GM19372 (cell line): ENCODE results near the gene MYO15B.
"Not testable (repeated sequence)": the region's sequence is repeated elsewhere in the genome, so short reads cannot be mapped to it uniquely, and the experiment has no call there.

Experiments used
- ATAC-seq: cut with Tn5 transposase; IDR thresholded peaks from one replicate; pipeline ENCODE4 v1.9.1; 2021; ENCODE audit warnings: mild to moderate bottlenecking, low read depth, moderate library complexity; ENCODE audit not compliant: unreplicated experiment

Gene MYO15B

DNA sequence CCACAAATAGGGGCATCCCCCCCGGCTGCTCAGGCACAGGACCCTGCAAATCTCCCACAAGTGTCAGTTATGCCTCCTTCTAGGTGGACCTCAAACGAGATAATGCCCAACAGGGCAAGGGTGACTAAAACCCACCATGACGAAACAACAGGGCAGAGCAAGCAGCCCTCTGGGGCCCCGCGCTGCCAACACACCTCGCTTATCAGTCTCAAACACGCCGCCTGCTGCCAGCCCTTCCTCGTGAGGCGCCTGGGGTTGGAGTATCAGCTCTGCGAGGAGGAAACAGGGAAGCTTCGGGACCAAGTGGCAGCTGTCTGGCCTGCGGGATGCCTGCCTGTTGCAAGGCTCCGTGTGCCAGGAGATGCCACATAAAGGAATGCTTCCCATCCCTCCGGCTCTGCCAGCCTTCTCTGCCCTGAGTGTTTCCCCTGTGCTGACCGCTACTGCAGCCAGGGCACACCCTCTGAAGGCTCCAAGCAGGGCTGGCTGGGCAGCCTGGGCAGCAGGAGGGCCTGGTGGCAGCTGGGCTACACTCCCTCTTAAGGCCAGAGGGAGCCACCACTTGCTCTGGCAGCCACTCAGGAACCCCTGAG, 48.1 kb downstream of the MYO15B start:
- no peak for ATAC-seq

DNA sequence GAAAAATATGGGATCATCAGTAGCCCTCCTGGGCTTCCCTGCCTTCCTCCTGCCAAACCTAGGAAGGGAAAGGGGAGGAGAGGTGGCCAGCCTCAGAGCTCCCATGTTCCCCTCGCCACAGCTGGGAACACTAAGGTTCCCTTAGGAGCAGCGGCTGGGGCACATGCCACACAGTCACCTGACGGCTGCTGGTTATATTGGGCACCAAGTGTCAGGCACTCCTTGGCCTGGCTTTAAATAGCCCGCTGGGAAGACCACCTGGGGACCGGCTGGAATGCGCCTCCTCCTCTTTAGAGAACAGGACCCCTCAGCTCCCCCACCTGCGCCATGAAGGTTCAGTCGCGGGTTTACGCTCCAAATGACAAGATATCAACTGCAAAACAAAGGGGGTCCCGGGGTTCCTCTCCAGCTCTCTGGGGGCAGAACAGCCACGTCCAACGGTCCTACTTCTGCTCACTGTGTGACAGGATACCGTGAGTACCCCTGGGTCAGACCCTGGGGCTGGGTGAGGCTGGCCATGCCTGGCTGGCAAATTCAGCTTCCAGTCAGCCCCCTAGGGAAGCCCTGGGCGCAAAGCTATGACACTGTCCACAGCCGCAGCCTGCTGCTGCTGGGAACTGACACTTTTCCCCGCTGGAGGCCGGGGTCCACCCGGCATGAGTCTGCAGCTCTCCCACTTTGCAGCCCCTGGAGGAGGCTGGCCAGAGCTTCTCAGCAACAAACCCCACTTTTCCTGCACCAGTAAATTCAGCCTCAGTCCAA, 49.0 kb downstream of the MYO15B start:
- no peak for ATAC-seq

DNA sequence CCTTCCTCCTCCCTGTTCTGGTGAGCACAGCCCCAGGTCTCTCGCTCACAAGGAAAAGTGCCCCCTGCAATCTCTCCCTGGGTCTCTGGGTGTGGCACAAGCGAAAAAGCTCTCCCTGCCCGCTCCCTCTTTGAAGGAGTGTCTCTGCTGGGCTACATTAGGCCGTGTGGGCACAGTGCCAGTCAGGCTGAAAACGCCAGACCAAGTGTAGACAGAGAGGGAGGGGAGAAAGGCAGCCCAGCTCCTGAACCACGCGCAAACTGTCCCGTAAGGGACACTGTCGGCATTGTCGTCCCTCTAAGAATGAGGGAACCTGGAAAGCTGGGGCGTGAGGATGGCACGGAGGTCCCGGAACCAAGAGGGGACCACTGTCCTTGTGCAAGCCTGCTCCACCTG, 49.5 kb downstream of the MYO15B start:
- ATAC-seq: no peak

DNA sequence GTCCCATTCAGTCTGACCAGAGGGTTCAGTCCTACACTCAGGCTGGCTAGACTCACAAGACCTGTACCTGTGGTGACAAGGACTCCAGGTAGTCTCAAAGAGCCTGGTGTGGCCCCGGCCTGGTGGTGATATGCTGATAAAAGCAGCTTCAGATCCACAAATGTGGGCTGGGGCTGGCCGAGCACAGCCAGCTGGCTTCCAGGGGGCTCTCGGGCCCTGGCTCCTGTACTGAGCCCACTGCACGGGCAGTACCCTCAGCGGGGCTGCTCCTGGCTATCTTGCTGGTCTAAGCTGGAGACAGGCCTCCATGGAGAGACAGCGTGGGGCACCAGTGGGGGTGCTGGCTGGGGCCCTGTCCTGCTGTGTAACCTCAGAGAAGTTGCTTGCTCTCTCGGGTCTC, 50.0 kb downstream of the MYO15B start:
- ATAC-seq: no peak

DNA sequence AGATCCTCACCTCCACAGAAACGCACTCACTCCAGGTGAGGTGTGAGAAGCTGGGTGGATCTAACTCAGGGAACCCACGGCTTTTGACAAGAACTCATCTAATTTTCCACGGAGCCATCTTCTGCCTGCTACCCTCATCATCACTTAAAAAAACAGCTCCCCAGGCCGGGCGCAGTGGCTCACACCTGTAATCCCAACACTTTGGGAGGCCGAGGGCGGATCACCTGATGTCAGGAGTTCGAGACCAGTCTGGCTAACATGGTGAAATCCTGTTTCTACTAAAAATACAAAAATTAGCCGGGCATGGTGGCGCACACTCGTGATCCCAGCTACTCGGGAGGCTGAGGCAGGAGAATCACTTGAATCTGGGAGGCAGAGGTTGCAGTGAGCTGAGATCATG, 50.4 kb downstream of the MYO15B start:
- not testable (repeated sequence) for ATAC-seq

DNA sequence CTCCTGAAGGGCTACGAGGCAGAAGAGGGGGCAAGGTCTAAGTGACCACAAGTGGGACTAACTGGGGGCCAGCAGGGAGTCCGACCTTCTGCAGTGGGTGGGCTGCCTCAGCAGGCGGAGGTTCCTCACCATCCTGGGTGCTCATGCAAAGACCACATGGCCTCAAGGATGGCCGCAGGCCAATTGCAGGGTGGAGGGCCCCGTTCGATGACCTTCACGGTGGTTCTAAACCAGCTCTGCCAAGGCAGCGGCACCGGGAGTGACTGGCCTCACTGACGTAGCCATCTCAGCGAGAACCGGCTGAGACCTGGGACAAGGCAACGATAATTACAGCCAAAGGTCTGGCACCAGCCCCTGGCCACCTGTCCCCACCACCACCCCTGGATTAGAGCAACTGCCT, 51.3 kb downstream of the MYO15B start:
- no peak for ATAC-seq

DNA sequence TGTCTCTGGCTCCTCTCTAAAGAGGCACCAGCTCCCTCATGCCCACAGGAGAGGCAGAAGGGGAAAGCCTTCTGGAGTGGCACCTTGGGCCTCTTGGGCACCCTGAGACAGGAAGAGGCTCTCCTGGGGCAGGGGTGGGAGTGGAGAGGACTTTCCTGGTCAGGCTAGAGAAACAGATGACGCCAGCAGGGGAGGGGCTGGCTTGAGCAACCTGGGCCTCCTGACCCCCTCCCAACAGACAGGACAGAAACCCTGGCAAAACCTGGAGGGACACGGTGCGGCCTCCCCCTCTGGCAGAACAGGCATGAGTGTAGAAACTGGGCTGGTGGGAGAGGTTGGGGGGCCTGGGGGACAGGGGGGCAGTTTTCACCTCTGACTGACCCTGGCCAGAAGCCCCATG, 51.7 kb downstream of the MYO15B start:
- no peak for ATAC-seq

DNA sequence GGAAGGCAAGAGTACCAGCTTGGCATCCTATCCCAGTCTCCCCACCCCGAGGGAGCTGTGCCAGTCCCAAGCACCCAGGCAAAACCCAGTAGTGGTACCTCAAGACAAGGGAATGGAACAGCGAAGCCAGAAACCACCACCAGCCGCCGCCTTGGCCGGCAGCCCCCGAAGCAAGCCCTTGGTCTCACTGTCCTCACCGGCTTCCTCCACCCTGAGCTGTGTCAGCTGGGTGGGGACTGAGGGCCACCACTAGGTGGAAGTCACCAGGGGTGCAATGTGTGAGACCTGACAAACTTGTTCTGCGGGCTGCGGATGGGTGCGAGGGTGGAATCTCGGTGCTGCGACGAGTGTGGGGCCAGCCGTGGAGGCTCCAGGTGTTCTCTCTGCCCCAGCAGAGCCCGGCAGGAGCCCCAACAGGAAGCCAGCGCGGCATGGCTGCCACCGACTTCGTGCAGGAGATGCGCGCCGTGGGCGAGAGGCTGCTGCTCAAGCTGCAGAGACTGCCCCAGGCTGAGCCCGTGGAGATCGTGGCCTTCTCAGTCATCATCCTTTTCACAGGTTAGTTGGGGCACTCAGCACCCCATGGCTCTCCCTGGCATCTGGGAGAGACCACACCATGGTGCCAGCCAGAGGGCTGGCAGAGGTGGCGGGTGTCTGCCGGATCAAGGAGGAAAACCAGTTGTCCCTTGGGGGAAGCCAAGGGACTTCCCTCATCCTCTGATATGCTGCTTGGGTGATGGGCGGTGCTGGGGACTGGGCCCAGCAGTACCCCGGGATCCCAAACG, 52.4 kb downstream of the MYO15B start:
- no peak for ATAC-seq

DNA sequence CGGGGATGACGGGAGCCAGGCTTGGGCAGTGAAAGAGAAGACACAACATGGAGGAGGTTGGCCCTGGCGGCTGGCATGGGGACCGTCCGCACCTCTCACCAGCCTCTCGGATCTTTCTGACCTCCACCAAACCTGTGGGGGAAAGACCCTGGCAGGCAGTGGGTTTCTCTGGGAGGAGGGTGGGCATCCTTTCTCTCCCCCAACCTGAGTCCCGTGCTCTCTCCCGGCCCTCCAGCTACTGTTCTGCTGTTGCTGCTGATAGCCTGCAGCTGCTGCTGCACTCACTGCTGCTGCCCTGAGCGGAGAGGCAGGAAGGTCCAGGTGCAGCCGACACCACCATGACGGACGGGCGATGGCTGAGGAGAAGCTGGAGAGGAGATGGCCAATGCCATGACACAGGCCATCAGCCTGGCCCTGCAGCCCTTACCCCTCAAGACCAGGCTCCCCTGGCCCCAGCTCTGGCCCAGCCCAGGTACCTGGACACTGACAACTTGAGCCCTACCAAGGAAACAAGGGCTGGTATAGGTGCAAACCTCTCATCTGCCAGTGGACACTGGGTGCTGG, 53.0 kb downstream of the MYO15B start:
- ATAC-seq: no peak

DNA sequence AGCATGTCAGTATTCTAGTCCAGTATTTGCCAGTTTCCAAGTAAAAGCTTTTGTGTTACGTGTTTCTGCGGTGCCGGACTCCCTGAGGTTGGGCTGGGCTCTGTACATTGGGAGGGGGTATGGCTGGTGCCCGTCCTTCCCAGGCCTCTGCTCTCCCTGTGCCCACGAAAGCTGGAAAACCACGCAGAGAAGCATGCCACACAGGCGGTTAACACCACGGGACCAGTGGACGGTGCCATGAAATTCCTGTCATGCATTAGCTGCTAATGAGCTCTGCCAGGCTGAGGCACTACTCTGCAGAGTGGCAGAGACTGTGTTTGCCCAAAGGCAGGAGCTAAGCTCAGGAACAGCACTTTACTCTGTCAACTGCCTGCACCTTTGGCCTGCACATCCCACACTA, 53.7 kb downstream of the MYO15B start:
- ATAC-seq: no peak

DNA sequence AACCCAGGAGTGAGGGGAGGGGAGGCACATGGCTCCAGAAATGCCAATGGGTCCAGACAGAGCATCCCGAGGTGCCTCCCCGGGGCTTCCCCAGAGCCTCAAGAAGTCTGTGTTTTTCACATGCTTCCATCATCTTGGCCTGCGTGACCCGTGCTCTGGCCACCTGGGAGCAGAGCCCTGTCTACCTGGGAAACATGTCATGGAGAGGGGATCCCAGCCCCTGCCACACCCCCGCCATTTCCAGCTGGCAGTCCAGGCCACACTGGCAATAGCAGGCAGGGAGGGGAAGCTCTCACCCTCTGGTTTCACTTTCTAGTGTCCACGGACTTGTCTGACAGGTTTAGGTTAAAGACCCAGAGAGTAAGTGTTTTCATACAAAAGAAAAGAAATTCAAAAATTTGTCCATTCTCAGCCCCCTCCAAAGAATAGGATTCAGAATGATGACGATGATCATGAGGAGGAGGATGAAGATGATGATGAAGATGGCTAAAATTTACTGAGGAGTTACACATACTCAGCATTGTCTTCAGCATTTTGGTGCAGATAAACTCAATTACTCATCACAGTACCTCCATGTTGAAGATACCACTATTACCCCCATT, 54.7 kb downstream of the MYO15B start:
- no peak for ATAC-seq

DNA sequence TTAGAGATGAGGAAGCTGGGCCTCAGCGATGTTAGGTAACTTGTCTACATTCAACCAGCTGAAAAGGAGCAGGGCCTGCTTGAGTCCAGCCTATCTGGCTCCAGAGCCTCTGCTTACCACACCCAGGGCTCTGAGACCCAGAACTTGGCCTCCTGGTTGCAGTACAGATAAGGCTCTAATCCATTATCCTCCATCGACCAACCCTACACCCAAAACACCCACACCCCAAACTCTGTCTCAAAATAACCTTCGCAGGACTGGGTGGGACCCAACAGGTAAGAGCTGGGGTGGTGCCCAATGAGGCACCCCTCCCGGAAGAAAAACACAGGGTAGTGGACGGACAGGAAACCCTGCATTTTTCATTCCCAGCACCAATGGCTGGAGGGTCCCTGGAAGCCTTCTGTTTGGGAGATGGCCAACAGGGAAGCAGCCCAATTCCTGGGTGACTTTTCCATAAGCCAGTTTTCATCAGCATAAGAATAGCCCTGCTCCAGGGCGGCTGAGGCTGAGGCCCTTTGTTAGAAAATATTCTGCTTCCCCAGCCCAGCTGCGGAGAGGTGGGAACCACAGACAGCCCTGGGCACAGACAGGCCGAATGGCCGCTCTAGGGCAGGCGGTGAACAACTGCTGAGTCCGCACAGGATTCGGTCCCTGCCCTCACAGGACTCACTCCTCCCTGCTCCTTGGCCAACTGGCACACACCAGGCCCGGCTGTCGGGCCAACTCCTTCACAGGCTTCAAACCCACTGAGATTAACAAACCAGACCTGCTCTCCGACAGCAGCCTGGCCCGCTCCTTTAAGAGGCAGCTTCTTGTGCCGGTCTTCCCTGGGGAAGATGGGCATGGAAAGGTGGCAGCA, 55.4 kb downstream of the MYO15B start:
- ATAC-seq: no peak

DNA sequence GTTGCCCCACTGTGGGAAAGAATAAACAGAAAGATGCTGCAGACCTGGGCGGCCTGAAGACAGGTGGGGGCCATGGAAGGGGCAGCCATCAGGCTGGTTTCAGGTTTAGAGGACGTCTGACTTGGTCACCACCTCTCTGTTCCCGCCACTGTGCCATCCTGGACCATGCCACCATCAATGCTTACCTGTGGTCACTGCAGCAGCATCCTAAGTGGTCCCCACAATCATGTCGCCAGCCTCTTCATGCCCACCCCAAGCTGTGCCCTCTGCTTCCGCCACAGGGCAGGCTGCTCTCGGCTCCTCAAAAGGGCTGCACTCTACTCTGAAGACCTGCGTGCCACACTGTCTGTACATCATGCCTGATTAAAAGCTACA, 56.0 kb downstream of the MYO15B start:
- ATAC-seq: no peak

DNA sequence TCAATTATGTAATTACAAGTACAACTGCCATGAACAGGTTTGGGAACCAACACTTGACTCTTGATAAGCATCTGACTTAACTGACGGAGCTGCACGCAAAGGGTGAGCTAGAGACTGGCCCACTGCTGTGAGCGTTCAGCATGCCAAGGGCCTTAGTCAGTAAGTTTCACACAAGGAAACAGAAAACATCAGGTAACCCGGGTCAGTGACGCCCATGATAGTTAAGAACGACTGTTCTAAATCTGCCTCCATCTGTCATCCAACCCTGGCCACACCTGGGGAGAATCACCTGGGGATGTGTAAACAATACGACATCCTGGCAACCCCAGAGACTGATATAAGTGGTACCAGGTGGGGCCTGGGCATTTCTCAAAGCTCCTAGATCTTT, 57.9 kb downstream of the MYO15B start:
- ATAC-seq: no peak

DNA sequence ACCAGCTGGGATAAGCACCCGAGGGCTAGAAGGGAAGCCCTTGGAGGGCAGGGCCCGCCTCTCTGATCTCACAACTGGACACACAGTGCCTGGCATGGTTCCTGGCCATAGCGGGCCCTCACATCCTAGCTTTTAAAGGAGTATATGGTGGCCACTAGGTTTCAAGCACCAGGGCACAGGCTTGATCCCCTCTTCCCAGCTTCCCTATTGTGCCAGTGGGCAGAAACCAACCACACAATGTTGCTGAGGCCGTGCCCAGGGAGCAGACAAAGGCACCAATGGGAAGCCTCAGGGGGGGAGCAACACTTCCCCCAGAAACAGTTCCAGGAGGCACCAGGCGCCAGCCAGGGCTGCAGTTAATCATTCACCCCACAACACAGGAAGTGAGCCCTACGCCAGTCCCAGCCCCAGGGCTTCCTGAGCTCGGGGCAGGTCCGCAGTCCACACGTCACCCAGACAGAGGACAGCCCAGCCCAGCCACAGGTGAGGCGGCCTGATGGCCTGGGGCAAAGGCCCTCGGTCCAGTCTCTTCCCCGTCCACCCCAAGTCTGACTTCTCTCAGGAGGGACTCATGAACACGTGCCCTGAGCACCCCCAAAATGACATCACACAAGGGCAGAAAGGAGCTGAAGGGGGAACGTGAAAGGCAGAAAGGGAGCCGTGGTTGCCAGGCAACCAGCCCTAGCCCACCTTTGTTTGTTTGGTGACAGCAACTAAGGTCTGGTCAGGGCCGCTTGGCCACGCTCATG, 58.5 kb downstream of the MYO15B start:
- peak; percentile 75 for ATAC-seq

DNA sequence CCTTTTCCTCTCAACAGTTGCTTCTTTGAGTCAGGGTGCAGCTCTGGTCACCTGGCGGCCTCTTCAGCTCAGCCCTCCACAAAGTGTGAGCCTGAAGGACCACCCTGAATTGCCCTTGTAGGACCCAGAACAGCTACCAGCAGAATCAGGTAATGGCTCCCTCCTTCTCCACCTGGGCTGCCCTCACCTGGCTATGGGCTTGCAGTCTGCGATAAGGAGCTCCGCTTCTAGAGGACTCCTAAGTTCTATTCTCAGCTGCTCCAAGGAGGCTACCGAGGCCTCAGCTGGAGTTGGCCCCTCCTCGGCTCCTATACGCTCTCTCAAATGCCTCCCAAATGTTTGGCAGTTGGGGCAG, 59.0 kb downstream of the MYO15B start:
- ATAC-seq: no peak

DNA sequence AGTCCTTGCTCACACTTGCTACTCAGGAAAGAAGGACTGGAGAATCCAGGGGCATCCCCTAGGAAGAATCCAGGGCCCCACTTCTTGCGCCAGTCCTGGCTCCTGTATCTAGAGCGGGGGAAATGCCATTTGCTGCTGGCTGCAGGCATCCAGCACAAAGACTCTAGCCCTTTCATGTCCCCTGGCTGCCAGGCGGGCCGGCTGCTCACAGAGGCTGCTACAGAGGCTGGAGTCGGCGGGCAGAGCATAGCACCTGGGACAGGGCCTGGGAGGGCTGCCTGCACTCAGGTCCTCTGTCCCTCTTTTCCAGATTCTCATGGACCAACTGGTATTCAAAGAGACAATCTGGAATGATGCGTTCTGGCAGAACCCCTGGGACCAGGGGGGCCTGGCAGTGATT, 59.5 kb downstream of the MYO15B start:
- no peak for ATAC-seq

DNA sequence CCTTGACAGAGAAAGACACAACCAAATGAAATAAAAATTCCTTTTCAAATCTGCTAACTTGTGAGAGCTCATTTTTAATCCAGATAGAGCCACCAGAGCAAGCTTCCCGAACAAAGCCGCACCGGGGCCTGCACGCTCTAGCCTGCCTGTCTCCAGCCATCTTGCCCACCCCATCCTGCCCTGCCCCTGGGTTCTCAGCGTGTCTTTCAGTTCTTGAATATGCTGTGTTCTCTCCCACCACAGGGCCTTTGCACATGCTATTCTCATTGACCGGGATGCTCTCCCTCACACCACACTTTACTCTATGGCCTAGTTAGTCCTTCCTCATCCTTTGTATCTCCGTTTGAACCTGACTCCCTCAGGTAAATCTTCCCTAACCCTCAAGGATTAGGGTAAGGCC, 60.3 kb downstream of the MYO15B start:
- ATAC-seq: no peak

DNA sequence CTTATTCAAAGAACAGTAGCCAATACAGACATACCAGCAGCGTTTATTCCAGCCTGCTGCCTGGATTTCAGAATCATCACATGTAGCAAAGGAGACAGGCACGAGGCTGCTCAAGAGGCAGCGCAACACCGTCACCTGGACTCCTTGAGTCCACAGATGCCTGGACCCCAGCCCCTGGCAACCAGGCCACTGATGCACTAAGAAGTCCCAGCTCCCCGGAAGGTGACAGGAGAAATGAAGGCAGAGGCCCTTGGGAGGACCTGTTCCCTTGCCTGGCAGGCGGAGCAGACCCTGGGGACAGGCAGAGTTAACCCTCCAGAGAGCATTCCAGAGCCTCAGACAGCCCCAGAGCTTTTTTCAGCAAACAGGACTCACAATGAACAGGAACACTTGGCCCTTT, 62.1 kb downstream of the MYO15B start:
- no peak for ATAC-seq

DNA sequence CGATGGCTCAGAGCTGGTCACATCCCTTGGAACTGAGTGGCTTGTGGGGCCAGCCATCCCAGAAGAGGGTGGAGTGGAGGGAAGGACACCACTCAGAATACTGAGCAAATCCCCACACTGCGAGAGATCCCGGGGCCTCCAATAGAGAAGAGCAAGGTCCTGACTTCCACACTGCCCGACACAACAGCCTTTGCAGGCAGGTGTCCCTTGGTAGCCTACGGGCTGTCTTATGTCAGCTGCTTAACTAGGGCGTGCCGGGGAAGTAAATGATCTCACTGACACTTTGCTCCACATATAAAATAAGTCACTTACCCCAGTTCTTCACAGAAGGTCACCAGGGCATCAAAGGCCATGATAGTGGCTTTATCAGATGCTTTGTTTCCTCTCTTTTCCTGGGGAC, 63.3 kb downstream of the MYO15B start:
- no peak for ATAC-seq
